SU-DHL-6 (cell line): ENCODE results near the gene CHRNA7.

ENCODE experiments used
- H2AFZ ChIP-seq: fragments of 200-600 bp; sonication (generic); 2 replicates; pipeline ENCODE4 v1.6.1; 2014; ENCODE audit warnings: low read depth, mild to moderate bottlenecking, moderate library complexity, mixed read lengths, antibody characterized with exemption, low read length; ENCODE audit not compliant: severe bottlenecking
- H3F3A ChIP-seq: fragments of 200-600 bp; shearing (Covaris generic); 2 replicates; pipeline ENCODE4 v1.6.0; 2016; ENCODE audit warnings: antibody characterized with exemption, mild to moderate bottlenecking; ENCODE audit not compliant: insufficient read depth
- H3K27ac ChIP-seq: fragments of 200-600 bp; sonication (generic); 2 replicates; pipeline ENCODE4 v1.5.1; 2016; ENCODE audit warnings: low read depth, mild to moderate bottlenecking, low read length, moderate library complexity, mixed read lengths
- H3K27me3 ChIP-seq: fragments of 200-600 bp; sonication (generic), shearing (Covaris generic); 2 replicates; pipeline ENCODE4 v1.6.0; 2014; ENCODE audit warnings: mild to moderate bottlenecking, low read length
- H3K36me3 ChIP-seq: fragments of 200-600 bp; sonication (generic); 2 replicates; pipeline ENCODE4 v1.6.1; 2014; ENCODE audit warnings: mild to moderate bottlenecking, low read length, mixed read lengths
- H3K4me2 ChIP-seq: fragments of 300-600, 200-600 bp; shearing (Covaris generic), sonication (generic); 2 replicates; pipeline ENCODE4 v1.6.0; 2014; ENCODE audit warnings: low read length, low read depth, mild to moderate bottlenecking; ENCODE audit not compliant: poor library complexity, severe bottlenecking
- H3K4me3 ChIP-seq: fragments of 200-600 bp; sonication (generic); 2 replicates; pipeline ENCODE4 v1.5.1; 2014; ENCODE audit warnings: antibody characterized with exemption, low read length, mild to moderate bottlenecking, mixed read lengths; ENCODE audit not compliant: insufficient read depth, poor library complexity, severe bottlenecking
- H3K79me2 ChIP-seq: fragments of 200-600 bp; sonication (generic); 2 replicates; pipeline ENCODE4 v1.6.1; 2014; ENCODE audit warnings: mild to moderate bottlenecking, low read length, moderate library complexity; ENCODE audit not compliant: insufficient read depth
- H3K9ac ChIP-seq: fragments of 200-600 bp; sonication (generic); 2 replicates; pipeline ENCODE4 v1.7.0; 2014; ENCODE audit warnings: mild to moderate bottlenecking, low read length
- H3K9me2 ChIP-seq: fragments of 200-600 bp; sonication (generic); replicated peaks from 2 replicates; pipeline ENCODE4 v1.6.1; 2014; ENCODE audit warnings: low read length; ENCODE audit not compliant: insufficient read depth
- H3K9me3 ChIP-seq: fragments of 200-600 bp; sonication (generic); 2 replicates; pipeline ENCODE4 v1.6.1; 2014; ENCODE audit warnings: low read length, mixed read lengths; ENCODE audit not compliant: insufficient read depth
- H4K20me1 ChIP-seq: fragments of 200-600 bp; sonication (generic); 2 replicates; pipeline ENCODE4 v1.6.1; 2014; ENCODE audit warnings: low read depth, mild to moderate bottlenecking, antibody characterized with exemption, low read length, moderate library complexity, mixed read lengths
- EZH2phosphoT487 ChIP-seq: fragments of 200-600 bp; sonication (generic), shearing (Covaris generic); conservative IDR thresholded peaks from 2 replicates; pipeline ENCODE4 v1.6.1; 2018; ENCODE audit warnings: mild to moderate bottlenecking, antibody characterized with exemption, low read length, moderate library complexity, mixed read lengths
- TF ChIP-seq, protein P1 (sequence below): fragments of 200-600 bp; sonication (generic); IDR thresholded peaks from one replicate; pipeline ENCODE4 v1.5.1; 2017; ENCODE audit warnings: antibody characterized with exemption, mild to moderate bottlenecking, low read length, moderate library complexity; ENCODE audit not compliant: insufficient read depth, poor library complexity, severe bottlenecking

The CHRNA7 gene

GRCh38 chr15:32131803-32132202 is 101.5 kb downstream of the CHRNA7 start:
- Histone ChIP-seq H3K27ac (no peak overlapping the region), H3K27me3 (no peaks in the 10 kb centered on the region), H3K9me3 (no peaks in the 10 kb centered on the region), H3F3A (no peaks in the 10 kb centered on the region), H3K36me3 (no peaks in the 10 kb centered on the region), H3K9me2 (no peaks in the 10 kb centered on the region), H3K9ac (no peak overlapping the region), H2AFZ (no peak overlapping the region), H3K4me3 (no peak overlapping the region), H3K79me2 (no peaks in the 10 kb centered on the region), H4K20me1 (no peaks in the 10 kb centered on the region), H3K4me2 (no peak overlapping the region)
- TF ChIP-seq, protein P1, sequence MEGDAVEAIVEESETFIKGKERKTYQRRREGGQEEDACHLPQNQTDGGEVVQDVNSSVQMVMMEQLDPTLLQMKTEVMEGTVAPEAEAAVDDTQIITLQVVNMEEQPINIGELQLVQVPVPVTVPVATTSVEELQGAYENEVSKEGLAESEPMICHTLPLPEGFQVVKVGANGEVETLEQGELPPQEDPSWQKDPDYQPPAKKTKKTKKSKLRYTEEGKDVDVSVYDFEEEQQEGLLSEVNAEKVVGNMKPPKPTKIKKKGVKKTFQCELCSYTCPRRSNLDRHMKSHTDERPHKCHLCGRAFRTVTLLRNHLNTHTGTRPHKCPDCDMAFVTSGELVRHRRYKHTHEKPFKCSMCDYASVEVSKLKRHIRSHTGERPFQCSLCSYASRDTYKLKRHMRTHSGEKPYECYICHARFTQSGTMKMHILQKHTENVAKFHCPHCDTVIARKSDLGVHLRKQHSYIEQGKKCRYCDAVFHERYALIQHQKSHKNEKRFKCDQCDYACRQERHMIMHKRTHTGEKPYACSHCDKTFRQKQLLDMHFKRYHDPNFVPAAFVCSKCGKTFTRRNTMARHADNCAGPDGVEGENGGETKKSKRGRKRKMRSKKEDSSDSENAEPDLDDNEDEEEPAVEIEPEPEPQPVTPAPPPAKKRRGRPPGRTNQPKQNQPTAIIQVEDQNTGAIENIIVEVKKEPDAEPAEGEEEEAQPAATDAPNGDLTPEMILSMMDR: no peak
- TF ChIP-seq EZH2phosphoT487: no peak

- no peaks in the 10 kb centered on the region for H3K36me3 ChIP-seq
- H3K27me3 ChIP-seq: no peaks in the 10 kb centered on the region
- TF ChIP-seq EZH2phosphoT487: no peak
- TF ChIP-seq, protein P1: no peak
- no peak overlapping the region for H3K4me2 ChIP-seq
- H2AFZ ChIP-seq: no peak overlapping the region
- no peak overlapping the region for H3K4me3 ChIP-seq
- no peaks in the 10 kb centered on the region for H3K9me2 ChIP-seq
- H3K9ac ChIP-seq: no peak overlapping the region
- H3K27ac ChIP-seq: no peak overlapping the region
- H3F3A ChIP-seq: no peaks in the 10 kb centered on the region
- no peaks in the 10 kb centered on the region for H3K9me3 ChIP-seq
- H3K79me2 ChIP-seq: no peaks in the 10 kb centered on the region
- H4K20me1 ChIP-seq: no peaks in the 10 kb centered on the region
Observed at GRCh38 chr15:32132859-32133258, 102.5 kb downstream of the CHRNA7 start.

GRCh38 chr15:32134842-32135241 is 104.5 kb downstream of the CHRNA7 start:
- Histone ChIP-seq H4K20me1 (no peaks in the 10 kb centered on the region), H3K27me3 (no peaks in the 10 kb centered on the region), H3K4me2 (no peak overlapping the region), H3K9ac (no peak overlapping the region), H3K9me3 (no peaks in the 10 kb centered on the region), H3K27ac (no peak overlapping the region), H3K4me3 (no peak overlapping the region), H3K36me3 (no peaks in the 10 kb centered on the region), H3F3A (no peaks in the 10 kb centered on the region), H3K9me2 (no peaks in the 10 kb centered on the region), H2AFZ (no peak overlapping the region), H3K79me2 (no peaks in the 10 kb centered on the region)
- TF ChIP-seq, protein P1: no peak
- TF ChIP-seq EZH2phosphoT487: no peak
